PFSK-1 (cell line): ENCODE measurements around the gene ABHD17A.

Experiments
- FOXP2 ChIP-seq: optimal IDR thresholded peaks from 2 replicates; pipeline ENCODE3; 2011; ENCODE audit warnings: borderline replicate concordance, control low read depth, inconsistent platforms; ENCODE audit not compliant: insufficient read depth; ENCODE audit errors: extremely low read length, extremely low read depth
- POLR2AphosphoS5 ChIP-seq: IDR thresholded peaks from 2 replicates; pipeline ENCODE4 v1.6.1; 2012; ENCODE audit warnings: low read depth, mild to moderate bottlenecking, control low read depth, low read length, moderate library complexity
- SIN3A ChIP-seq: IDR thresholded peaks from 2 replicates; pipeline ENCODE4 v1.6.1; 2012; ENCODE audit warnings: mild to moderate bottlenecking, low read length, moderate library complexity, borderline replicate concordance; ENCODE audit not compliant: insufficient read depth
- TAF1 ChIP-seq: IDR thresholded peaks from 2 replicates; pipeline ENCODE4 v1.6.1; 2012; ENCODE audit warnings: low read length, control low read depth, borderline replicate concordance; ENCODE audit not compliant: insufficient read depth
- TF ChIP-seq, protein P1 (sequence below), 2 experiments: IDR thresholded peaks; 2 replicates each; pipeline versions ENCODE4 v1.6.1 to v1.8.0; 2011 to 2012; ENCODE audit warnings: low read depth in 2 of 2, low read length in 2 of 2, control low read depth in 1 of 2, inconsistent platforms in 1 of 2, mild to moderate bottlenecking in 1 of 2, moderate library complexity in 1 of 2; ENCODE audit not compliant: insufficient read depth in 1 of 2

ABHD17A gene

DNA sequence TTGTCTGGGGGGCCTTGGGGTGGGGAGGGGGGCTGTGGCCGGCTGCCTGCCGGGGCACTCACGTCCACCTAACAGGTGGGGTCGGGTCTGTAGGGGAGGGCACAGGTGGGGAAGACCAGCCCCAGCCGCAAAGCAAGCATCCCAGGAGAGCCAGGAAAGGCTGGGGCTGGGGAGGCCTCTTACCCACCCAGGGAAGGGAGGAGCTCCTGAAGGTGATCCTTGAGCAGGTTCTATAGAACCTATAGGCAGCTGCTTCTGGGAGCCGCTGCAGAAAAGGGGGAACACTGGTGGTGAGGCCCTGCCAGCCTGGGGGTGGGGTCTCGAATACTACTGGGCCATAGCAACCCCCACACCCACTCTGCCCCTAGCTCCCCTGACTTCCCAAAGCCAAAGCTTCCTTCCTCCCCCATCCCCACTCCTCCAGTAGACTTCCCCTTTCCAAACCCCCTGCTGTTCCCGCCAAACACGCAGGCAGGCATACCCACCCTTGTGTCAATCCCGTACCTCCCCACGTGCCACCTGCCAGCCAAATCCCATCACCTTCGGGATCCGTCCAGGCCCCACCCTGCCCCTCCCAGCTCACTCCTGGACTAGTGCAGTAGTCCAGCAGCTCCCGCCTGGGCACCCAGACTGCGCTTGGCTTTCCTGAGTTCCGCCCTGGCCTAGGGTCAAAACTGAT lies 27.5 kb downstream of the ABHD17A start:
- TF ChIP-seq POLR2AphosphoS5, result no peak
- TF ChIP-seq TAF1, result no peak
- no peak for TF ChIP-seq SIN3A
- TF ChIP-seq FOXP2, result no peak
- TF ChIP-seq, protein P1, sequence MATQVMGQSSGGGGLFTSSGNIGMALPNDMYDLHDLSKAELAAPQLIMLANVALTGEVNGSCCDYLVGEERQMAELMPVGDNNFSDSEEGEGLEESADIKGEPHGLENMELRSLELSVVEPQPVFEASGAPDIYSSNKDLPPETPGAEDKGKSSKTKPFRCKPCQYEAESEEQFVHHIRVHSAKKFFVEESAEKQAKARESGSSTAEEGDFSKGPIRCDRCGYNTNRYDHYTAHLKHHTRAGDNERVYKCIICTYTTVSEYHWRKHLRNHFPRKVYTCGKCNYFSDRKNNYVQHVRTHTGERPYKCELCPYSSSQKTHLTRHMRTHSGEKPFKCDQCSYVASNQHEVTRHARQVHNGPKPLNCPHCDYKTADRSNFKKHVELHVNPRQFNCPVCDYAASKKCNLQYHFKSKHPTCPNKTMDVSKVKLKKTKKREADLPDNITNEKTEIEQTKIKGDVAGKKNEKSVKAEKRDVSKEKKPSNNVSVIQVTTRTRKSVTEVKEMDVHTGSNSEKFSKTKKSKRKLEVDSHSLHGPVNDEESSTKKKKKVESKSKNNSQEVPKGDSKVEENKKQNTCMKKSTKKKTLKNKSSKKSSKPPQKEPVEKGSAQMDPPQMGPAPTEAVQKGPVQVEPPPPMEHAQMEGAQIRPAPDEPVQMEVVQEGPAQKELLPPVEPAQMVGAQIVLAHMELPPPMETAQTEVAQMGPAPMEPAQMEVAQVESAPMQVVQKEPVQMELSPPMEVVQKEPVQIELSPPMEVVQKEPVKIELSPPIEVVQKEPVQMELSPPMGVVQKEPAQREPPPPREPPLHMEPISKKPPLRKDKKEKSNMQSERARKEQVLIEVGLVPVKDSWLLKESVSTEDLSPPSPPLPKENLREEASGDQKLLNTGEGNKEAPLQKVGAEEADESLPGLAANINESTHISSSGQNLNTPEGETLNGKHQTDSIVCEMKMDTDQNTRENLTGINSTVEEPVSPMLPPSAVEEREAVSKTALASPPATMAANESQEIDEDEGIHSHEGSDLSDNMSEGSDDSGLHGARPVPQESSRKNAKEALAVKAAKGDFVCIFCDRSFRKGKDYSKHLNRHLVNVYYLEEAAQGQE (IDR thresholded peaks at IDR 0.05; ENCODE audit: insufficient read depth in 1 of 2, low read depth in 2 of 2, low read length in 2 of 2), result no peak

- TF ChIP-seq POLR2AphosphoS5, result no peak; the same call in 1 of the 2 replicates
- peak; percentile 88 for TF ChIP-seq FOXP2
- TF ChIP-seq TAF1, result no peak
- TF ChIP-seq SIN3A, result no peak
Observed at GRCh38 chr19:1856698-1857603, 28.3 kb downstream of the ABHD17A start.

- TF ChIP-seq FOXP2, result no peak
- no peak for TF ChIP-seq TAF1
- TF ChIP-seq POLR2AphosphoS5, result no peak
- TF ChIP-seq SIN3A, result no peak
- TF ChIP-seq, protein P1 (IDR thresholded peaks at IDR 0.05; ENCODE audit: insufficient read depth in 1 of 2, low read depth in 2 of 2, low read length in 2 of 2), result no peak
Observed at GRCh38 chr19:1856345-1856697, 29.0 kb downstream of the ABHD17A start.

DNA sequence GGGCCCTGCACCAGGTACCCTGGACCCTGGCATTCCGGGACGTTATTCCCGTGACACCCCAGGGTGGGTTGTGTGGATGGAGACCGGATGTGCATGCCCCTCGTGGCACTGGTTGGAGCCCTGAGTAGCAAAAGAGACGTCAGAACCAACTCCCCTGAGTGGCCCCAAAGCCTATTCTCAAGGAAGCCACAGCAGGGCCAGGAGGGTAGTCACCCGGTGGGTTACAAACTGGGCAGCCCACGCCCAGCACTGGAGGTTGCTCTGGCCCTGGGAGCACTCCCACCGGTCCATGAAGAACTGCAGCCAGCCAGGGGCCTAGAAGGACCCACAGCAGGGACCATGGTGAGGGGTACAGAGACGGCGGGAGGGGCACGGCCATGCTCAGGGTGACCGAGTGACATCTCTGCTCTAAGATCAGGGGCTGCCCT lies 29.5 kb downstream of the ABHD17A start:
- TF ChIP-seq POLR2AphosphoS5 (no peak), FOXP2 (no peak)

GRCh38 chr19:1855040-1855827 lies 30.1 kb downstream of the ABHD17A start:
- TF ChIP-seq POLR2AphosphoS5 (peak; percentile 72; the same call in 1 of the 2 replicates), TAF1 (peak; percentile 65; the same call in 1 of the 2 replicates), SIN3A (0 out of 2 replicates have a peak, but pooled peaks have one; percentile 64), FOXP2 (peak; percentile 60)
- TF ChIP-seq, protein P1 (IDR thresholded peaks at IDR 0.05; ENCODE audit: insufficient read depth in 1 of 2, low read depth in 2 of 2, low read length in 2 of 2), result no peak

- no peak for TF ChIP-seq TAF1
Observed at GRCh38 chr19:1854542-1855039, 30.7 kb downstream of the ABHD17A start.
